Esophagus (tissue), 2 donors: ENCODE data around the gene INSIG2. TPM values are rescaled to one million over a fixed set of nuclear protein-coding genes. Genes with fewer than 3 reads are reported as not detected.

Experiments
- H3K27ac ChIP-seq, 2 donors: one replicate each; pipeline ENCODE4 v1.5.1; 2013; ENCODE audit warnings: low read depth in 2 of 2, mild to moderate bottlenecking in 2 of 2, inconsistent platforms in 1 of 2, low read length in 1 of 2, moderate library complexity in 1 of 2
- H3K27me3 ChIP-seq, 2 donors: one replicate each; pipeline ENCODE4 v1.6.1; 2013; ENCODE audit warnings: low read length in 2 of 2, control low read depth in 1 of 2, mild to moderate bottlenecking in 1 of 2; ENCODE audit not compliant: insufficient read depth in 2 of 2, control insufficient read depth in 1 of 2
- H3K36me3 ChIP-seq, 2 donors: one replicate each; pipeline ENCODE4 v1.6.1; 2013; ENCODE audit warnings: low read length in 1 of 2; ENCODE audit not compliant: control insufficient read depth in 2 of 2, insufficient read depth in 2 of 2
- H3K4me1 ChIP-seq, 2 donors: one replicate each; pipeline ENCODE4 v1.6.1; 2013; ENCODE audit warnings: low read length in 1 of 2; ENCODE audit not compliant: control insufficient read depth in 2 of 2, insufficient read depth in 2 of 2
- H3K4me3 ChIP-seq, 2 donors: one replicate each; pipeline ENCODE4 v1.5.1; 2013; ENCODE audit warnings: low read length in 2 of 2, mild to moderate bottlenecking in 2 of 2, low read depth in 1 of 2, moderate library complexity in 1 of 2
- H3K9me3 ChIP-seq, 2 donors: one replicate each; pipeline ENCODE4 v1.6.1; 2013; ENCODE audit warnings: mild to moderate bottlenecking in 2 of 2, low read depth in 1 of 2, low read length in 1 of 2, moderate library complexity in 1 of 2; ENCODE audit not compliant: control insufficient read depth in 2 of 2, insufficient read depth in 1 of 2
- WGBS, 2 donors: extraction: QIAGEN DNeasy Blood & Tissue Kit; methylation state at CpG; one replicate each; pipeline ENCODE4 v1.1.7; 2013; 5-methylcytosine and 5-hydroxymethylcytosine counted together
- polyA plus RNA-seq, 2 donors: library from polyadenylated mRNA; stranded (reverse); fragments of 200-250 nt; gene quantifications; one replicate each; pipeline ENCODE4 v1.2.3, GENCODE V29; 2013
- donor health status: healthy with polysubstance abuse.
- donor health status: Bipolar disorder and iron deficiency.

The INSIG2 gene
- polyA plus RNA-seq, 2 donors = 7.0 to 7.5 TPM

- H3K4me1 ChIP-seq = no peaks in the 10 kb centered on the region
- no peaks in the 10 kb centered on the region for H3K27me3 ChIP-seq
- H3K9me3 ChIP-seq = no peaks in the 10 kb centered on the region
- H3K36me3 ChIP-seq = peaks cover 0 to 5% of the 10 kb centered on the region in 2 donors
- WGBS, 2 donors = 83 to 89% methylated on average over 5 of the region's 5 CpGs
- no peak overlapping the region for H3K4me3 ChIP-seq
- no peak overlapping the region for H3K27ac ChIP-seq
Measured at GRCh38 chr2:118095610-118096009, 7.3 kb downstream of the INSIG2 start.

- H3K4me3 ChIP-seq = no peak overlapping the region
- WGBS, 2 donors = 85 to 86% methylated on average over 4 of the region's 4 CpGs
- no peak overlapping the region for H3K27ac ChIP-seq
- no peaks in the 10 kb centered on the region for H3K27me3 ChIP-seq
- H3K4me1 ChIP-seq = no peaks in the 10 kb centered on the region
- H3K36me3 ChIP-seq = peaks cover 0 to 5% of the 10 kb centered on the region in 2 donors
- no peaks in the 10 kb centered on the region for H3K9me3 ChIP-seq
Measured at GRCh38 chr2:118097657-118098056, 9.4 kb downstream of the INSIG2 start.

- no peaks in the 10 kb centered on the region for H3K4me1 ChIP-seq
- H3K4me3 ChIP-seq = no peak overlapping the region
- no peak overlapping the region for H3K27ac ChIP-seq
- no peaks in the 10 kb centered on the region for H3K27me3 ChIP-seq
- peaks cover 0 to 5% of the 10 kb centered on the region in 2 donors for H3K36me3 ChIP-seq
- 74 to 100% methylated on average over 1 of the region's 1 CpG for WGBS, 2 donors
- no peaks in the 10 kb centered on the region for H3K9me3 ChIP-seq
Measured at GRCh38 chr2:118098307-118099030, 10.2 kb downstream of the INSIG2 start.

GRCh38 chr2:118102433-118103082 is 14.3 kb downstream of the INSIG2 start:
- WGBS, 2 donors = 76 to 90% methylated on average over 6 of the region's 6 CpGs
- Histone ChIP-seq H3K4me3 (no peak overlapping the region), H3K9me3 (no peaks in the 10 kb centered on the region), H3K27ac (no peak overlapping the region), H3K27me3 (no peaks in the 10 kb centered on the region), H3K36me3 (peaks cover 0 to 9% of the 10 kb centered on the region in 2 donors), H3K4me1 (no peaks in the 10 kb centered on the region)

GRCh38 chr2:118103951-118104940 is 16.0 kb downstream of the INSIG2 start:
- no peak overlapping the region for H3K4me3 ChIP-seq
- no peaks in the 10 kb centered on the region for H3K9me3 ChIP-seq
- H3K4me1 ChIP-seq = no peaks in the 10 kb centered on the region
- WGBS, 2 donors = 84 to 85% methylated on average over 2 of the region's 2 CpGs
- peaks cover 0 to 5% of the 10 kb centered on the region in 2 donors for H3K36me3 ChIP-seq
- no peaks in the 10 kb centered on the region for H3K27me3 ChIP-seq
- no peak overlapping the region for H3K27ac ChIP-seq

GRCh38 chr2:118105497-118105896 is 17.2 kb downstream of the INSIG2 start:
- 85% methylated on average over 4 of the region's 4 CpGs for WGBS, 2 donors
- Histone ChIP-seq H3K4me3 (no peak overlapping the region), H3K9me3 (no peaks in the 10 kb centered on the region), H3K36me3 (peaks cover 0 to 5% of the 10 kb centered on the region in 2 donors), H3K4me1 (no peaks in the 10 kb centered on the region), H3K27me3 (no peaks in the 10 kb centered on the region), H3K27ac (no peak overlapping the region)

- Histone ChIP-seq H3K27ac (no peak overlapping the region), H3K4me3 (no peak overlapping the region), H3K36me3 (peaks cover 0 to 5% of the 10 kb centered on the region in 2 donors), H3K9me3 (no peaks in the 10 kb centered on the region), H3K4me1 (no peaks in the 10 kb centered on the region), H3K27me3 (no peaks in the 10 kb centered on the region)
- 85 to 86% methylated on average over 3 of the region's 3 CpGs for WGBS, 2 donors
Measured at GRCh38 chr2:118106926-118107325, 18.7 kb downstream of the INSIG2 start.

- Histone ChIP-seq H3K4me3 (no peak overlapping the region), H3K27me3 (no peaks in the 10 kb centered on the region), H3K9me3 (no peaks in the 10 kb centered on the region), H3K36me3 (peaks cover 0 to 3% of the 10 kb centered on the region in 2 donors), H3K27ac (no peak overlapping the region), H3K4me1 (no peaks in the 10 kb centered on the region)
- 97 to 100% methylated on average over 3 of the region's 3 CpGs for WGBS, 2 donors
Measured at GRCh38 chr2:118110310-118110709, 22.0 kb downstream of the INSIG2 start.

GRCh38 chr2:118110991-118111390 is 22.7 kb downstream of the INSIG2 start:
- no peaks in the 10 kb centered on the region for H3K4me1 ChIP-seq
- peaks cover 0 to 3% of the 10 kb centered on the region in 2 donors for H3K36me3 ChIP-seq
- H3K9me3 ChIP-seq = no peaks in the 10 kb centered on the region
- no peak overlapping the region for H3K27ac ChIP-seq
- H3K27me3 ChIP-seq = no peaks in the 10 kb centered on the region
- H3K4me3 ChIP-seq = no peak overlapping the region
- 97% methylated on average over 1 of the region's 1 CpG for WGBS, 2 donors
